Stimulated activated CD8-positive, alpha-beta memory T cell treated with anti-CD3 and anti-CD28 coated beads, Interleukin-15, amount 100 ng/mL, for 24 hours (primary cell): ENCODE measurements around the gene FBXO2.
"Not testable (repeated sequence)": the region's sequence is repeated elsewhere in the genome, so short reads cannot be mapped to it uniquely, and the experiment has no call there.

Source experiments
- DNase-seq: peaks from one replicate; pipeline ENCODE4 v3.0.0-alpha.2; 2020; ENCODE audit warnings: low read depth

The FBXO2 gene

GRCh38 chr1:11629184-11630016 lies 24.8 kb downstream of the FBXO2 start:
- no peak for DNase-seq

- DNase-seq: no peak
Observed at GRCh38 chr1:11628767-11629166, 25.5 kb downstream of the FBXO2 start.

- no peak for DNase-seq
Observed at GRCh38 chr1:11626551-11626950, 27.7 kb downstream of the FBXO2 start.

DNA sequence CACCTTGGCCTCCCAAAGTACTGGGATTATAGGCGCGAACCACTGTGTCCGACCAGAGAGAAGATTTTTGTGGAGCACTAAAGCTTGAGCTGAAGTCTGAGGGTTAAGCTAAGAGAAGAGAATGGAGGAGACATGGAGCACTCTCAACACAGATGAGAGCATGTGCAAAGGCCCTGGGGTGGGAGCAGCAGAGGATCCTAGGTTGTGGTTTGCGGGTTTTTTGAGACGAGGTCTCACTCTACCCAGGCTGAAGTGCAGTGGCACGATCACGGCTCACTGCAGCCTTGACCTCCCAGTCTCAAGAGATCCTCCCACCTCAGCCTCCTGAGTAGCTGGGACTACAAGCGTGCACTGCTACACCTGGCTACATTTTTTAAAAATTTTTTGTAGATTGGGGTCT lies 30.5 kb downstream of the FBXO2 start:
- DNase-seq: no peak

DNA sequence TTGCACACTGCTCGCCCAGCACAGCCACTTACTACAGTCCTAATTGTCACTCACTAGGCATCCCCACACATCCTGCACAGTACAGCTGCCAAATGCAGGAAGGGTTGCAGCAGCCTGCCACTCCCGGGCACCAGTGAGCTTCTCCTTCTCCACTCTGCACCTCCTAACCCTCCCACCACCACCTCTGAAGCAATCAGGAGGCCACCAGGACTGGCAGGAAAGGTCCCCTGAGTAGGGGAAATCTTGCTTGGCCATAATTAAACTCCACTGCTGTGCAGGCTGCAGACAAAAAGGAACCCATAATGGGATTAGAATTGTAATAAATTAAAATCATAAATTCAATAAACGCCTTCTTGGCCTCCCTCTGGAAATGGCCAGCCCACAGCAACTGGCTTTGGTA lies 31.8 kb downstream of the FBXO2 start:
- no peak for DNase-seq

- no peak for DNase-seq
Observed at GRCh38 chr1:11620924-11621323, 33.3 kb downstream of the FBXO2 start.

- no peak for DNase-seq
Observed at GRCh38 chr1:11620405-11620804, 33.8 kb downstream of the FBXO2 start.

DNA sequence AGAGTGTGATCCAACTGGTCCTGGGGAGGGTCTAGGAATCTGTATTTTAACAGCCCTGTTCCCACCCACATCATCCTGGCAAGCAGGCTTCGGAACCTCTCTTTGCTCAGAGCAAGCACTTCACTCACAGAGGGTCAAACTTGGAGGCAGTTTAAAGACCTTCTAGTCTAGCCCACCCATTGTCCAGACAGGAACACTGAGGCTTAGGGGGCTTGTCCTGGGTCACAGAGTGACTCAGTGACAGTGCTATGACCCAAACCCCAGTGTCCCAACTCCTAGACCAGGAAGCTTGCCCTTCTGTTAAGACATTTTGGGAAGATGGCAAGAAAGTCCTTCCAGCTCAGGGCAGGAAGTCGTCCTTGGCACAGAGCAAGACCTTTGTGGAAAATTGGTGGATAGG lies 36.5 kb downstream of the FBXO2 start:
- DNase-seq: no peak

- DNase-seq: no peak
Observed at GRCh38 chr1:11617314-11617713, 36.9 kb downstream of the FBXO2 start.

GRCh38 chr1:11616766-11617165 lies 37.5 kb downstream of the FBXO2 start:
- no peak for DNase-seq

DNA sequence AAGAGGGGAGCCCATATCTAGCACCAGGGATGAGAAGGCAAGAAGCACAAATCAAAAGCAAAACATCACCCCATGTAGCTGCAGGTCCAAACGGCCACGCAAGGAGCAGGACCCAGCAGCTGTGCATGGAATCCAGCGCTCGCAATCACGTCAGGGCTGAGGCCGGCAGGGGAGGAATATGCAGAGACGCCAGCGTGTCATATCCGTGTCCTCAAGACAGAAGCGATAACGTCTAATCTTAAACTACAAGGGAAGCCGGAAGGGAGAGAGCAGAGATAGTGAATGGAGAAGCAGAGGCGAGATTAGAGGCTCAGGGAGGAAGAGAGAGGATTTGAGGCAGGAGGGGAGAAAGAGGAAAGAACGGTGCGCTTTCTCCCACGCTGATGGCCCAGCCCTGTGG lies 39.1 kb downstream of the FBXO2 start:
- DNase-seq: no peak

DNA sequence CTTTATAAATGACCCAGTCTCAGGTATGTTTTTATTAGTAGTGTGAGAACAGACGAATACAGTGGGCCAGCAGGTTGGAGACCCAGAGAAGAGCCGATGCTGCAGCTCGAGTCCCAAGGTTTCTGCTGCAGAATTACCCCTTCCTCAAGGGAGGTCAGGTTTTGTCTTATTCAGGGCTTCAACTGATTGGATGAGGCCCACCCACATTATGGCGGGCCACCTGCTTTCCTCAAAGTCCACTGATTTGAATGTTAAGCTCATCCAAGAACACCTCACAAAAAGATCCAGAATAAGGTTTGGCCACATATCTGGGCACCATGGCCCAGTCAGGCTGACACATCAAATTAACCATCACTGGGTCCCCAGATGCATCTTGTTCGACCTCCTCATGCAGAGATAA lies 40.9 kb downstream of the FBXO2 start:
- no peak for DNase-seq

DNA sequence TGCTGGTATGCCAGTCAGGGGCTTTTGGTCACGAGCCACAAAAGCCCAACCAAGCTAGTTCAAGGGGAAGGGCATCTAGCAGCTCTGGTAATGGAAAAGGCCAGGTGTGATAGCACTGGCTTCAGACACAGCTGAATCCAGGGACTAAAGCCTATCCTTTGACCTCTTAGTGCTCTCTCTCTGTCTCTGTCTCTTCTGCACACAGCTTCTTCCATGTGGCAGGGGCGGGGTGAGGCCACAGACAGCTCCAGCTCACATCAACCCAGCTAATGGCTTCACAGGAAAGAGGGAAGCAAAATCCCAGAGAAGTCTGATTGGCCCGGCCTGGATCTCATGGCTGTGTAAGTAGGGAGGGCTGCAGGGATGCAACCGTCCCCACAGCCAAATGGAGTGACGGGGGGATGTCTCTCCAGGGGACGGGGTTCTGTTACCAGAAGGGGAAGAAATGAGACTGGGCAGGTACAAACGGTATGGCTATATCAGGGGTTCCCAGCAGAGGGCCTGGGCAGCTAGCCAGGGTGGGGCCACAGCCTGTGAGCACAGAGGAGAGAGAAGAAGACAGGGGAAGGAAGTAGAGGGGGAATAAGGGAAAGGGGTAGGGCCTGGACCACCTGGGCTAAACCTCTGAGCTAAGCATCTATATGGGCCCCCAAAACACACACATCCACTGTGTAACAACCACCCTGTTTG lies 42.4 kb downstream of the FBXO2 start:
- no peak for DNase-seq

DNA sequence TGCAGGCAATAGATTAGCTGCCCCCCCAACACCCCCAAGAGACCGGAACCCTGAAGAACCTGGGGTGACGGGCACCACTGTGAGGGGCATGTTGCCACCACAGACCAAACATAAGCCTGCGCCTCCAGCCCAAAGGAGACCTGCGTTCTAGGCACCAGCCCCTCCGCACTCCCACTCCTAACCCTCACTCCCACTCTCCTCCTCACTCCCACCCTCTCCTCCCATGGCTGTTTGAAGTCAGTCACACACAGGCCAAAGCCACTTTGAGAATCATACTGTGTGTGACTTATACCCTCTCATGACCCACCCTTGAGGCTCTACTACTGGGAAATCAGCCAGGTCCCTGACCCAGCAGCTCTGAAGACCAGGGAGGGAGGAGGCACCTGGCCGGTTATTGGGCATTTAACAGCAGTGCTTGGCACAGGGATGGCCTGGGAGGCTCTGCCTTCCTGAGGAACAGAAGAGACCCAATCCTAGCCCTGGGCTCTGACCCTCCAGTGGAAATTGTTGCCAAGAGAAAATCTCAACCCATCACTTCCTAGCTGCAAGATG lies 43.5 kb downstream of the FBXO2 start:
- no peak for DNase-seq

GRCh38 chr1:11609378-11609777 lies 44.9 kb downstream of the FBXO2 start:
- DNase-seq: not testable (repeated sequence)

- DNase-seq: not testable (repeated sequence)
Observed at GRCh38 chr1:11608596-11609130, 45.6 kb downstream of the FBXO2 start.

GRCh38 chr1:11606775-11607174 lies 47.5 kb downstream of the FBXO2 start:
- DNase-seq: no peak

GRCh38 chr1:11602981-11603380 lies 51.2 kb downstream of the FBXO2 start:
- DNase-seq: no peak

DNA sequence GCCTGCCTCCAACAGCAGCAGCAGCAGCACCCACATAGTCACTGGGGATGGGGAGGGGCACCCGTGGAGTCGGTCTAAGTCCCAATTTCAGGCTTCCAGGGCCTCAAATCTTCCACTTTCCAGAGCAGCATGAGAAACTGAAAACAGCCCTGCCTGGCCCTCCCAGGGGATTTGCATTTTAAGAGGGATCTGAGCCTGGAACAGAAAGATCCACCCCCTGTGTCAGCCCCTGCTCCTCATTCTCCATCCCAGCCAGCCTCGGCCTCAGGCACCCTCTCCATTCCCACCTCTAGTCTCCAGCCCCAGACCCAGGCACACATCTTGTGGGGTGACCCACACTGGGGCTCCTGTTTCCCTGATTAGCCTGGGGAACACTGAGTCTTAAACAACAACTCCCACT lies 51.8 kb downstream of the FBXO2 start:
- DNase-seq: no peak

- no peak for DNase-seq
Observed at GRCh38 chr1:11600836-11601235, 53.4 kb downstream of the FBXO2 start.

DNA sequence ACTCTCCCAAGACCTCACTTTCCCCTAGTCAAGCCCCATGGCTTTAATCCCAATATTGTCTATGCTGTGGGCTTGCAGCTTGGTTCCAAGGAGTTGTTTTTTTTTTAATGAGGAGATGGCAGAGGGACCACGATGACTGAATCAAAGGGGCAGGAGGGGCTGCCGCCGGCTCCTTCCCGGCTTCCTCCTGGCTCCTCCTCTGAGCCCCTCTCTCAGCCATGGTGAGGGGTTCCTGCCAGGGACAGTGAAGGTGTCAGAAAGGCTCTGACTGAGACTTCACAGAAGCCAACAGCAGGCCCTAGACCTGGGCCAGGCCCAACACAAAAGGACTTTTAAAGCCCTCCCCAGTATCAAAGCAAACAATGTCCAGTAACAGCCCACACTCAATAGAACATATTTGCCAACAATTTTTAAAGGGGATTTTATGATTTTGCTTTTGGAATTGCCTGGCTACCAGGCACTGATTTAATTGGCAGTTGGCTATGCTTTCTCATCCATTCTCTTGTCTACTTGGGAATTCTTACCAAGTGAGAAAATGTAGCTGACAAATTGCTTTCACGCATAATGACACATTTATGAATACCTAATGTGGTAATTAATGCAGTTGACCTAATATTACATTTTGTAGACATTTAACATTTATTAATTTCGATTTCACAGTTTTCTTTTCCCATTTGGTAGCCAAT lies 54.2 kb downstream of the FBXO2 start:
- DNase-seq: no peak

GRCh38 chr1:11598461-11598860 lies 55.8 kb downstream of the FBXO2 start:
- DNase-seq: no peak
